GM12872 (cell line): ENCODE data around the gene ATP13A5.

ENCODE experiments used
- TF ChIP-seq, protein P1 (sequence below): IDR thresholded peaks from 3 replicates; pipeline ENCODE4 v1.5.1; 2011; ENCODE audit warnings: low read depth, mild to moderate bottlenecking, low read length, moderate library complexity; ENCODE audit not compliant: insufficient read depth

Gene ATP13A5

GRCh38 chr3:193347521-193348501 is 30.7 kb downstream of the ATP13A5 start:
- TF ChIP-seq, protein P1, sequence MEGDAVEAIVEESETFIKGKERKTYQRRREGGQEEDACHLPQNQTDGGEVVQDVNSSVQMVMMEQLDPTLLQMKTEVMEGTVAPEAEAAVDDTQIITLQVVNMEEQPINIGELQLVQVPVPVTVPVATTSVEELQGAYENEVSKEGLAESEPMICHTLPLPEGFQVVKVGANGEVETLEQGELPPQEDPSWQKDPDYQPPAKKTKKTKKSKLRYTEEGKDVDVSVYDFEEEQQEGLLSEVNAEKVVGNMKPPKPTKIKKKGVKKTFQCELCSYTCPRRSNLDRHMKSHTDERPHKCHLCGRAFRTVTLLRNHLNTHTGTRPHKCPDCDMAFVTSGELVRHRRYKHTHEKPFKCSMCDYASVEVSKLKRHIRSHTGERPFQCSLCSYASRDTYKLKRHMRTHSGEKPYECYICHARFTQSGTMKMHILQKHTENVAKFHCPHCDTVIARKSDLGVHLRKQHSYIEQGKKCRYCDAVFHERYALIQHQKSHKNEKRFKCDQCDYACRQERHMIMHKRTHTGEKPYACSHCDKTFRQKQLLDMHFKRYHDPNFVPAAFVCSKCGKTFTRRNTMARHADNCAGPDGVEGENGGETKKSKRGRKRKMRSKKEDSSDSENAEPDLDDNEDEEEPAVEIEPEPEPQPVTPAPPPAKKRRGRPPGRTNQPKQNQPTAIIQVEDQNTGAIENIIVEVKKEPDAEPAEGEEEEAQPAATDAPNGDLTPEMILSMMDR = no peak

- TF ChIP-seq, protein P1 = no peak
These were observed 32.3 kb downstream of the ATP13A5 start for GRCh38 chr3:193346259-193346658.

- TF ChIP-seq, protein P1 = no peak
These were observed 33.1 kb downstream of the ATP13A5 start for GRCh38 chr3:193345431-193345830.

GRCh38 chr3:193344486-193344885 is 34.1 kb downstream of the ATP13A5 start:
- TF ChIP-seq, protein P1 = no peak

GRCh38 chr3:193343726-193344222 is 34.8 kb downstream of the ATP13A5 start:
- TF ChIP-seq, protein P1 = no peak

- TF ChIP-seq, protein P1 = no peak
These were observed 36.0 kb downstream of the ATP13A5 start for GRCh38 chr3:193342551-193342950.

DNA sequence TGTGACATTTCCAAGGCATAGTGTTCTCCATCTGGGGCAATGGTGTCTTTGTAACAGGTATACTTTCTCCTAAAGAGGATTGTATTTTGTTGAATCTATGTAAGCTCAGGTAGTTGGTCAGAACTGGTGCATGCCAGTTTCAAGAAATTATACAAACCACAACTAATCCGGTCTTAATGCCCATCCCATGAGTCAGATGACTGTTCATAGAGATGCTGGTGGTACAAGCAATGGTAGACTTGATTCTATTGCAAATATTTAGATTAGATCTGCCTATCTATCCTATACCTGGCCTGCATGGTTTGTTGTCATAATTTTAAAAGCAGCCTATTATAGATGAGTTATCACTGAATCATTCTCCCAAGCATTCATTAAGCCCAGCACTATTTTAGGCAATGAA is 43.5 kb downstream of the ATP13A5 start:
- TF ChIP-seq, protein P1 = no peak
